Body of pancreas (tissue), 4 donors: ENCODE results near the gene MGAT4B. TPM values are rescaled to one million over a fixed set of nuclear protein-coding genes. Genes with fewer than 3 reads are reported as not detected.

Experiments
- ATAC-seq: fragments of 150-250 bp; one replicate; pipeline ENCODE4 v1.9.1; 2016
- DNase-seq, 4 donors: peaks; one replicate each; pipeline ENCODE4 v3.0.0-alpha.2; 2019
- H3K27ac ChIP-seq, 4 donors: fragments of 200-600 bp; sonication (generic); 1 replicate in 3 of 4; 2 replicates in 1 of 4; pipeline versions ENCODE4 v1.5.1 to v1.6.1; 2016 to 2019; ENCODE audit warnings: mild to moderate bottlenecking in 1 of 4, mixed read lengths in 1 of 4, moderate library complexity in 1 of 4
- H3K27me3 ChIP-seq, 2 donors: fragments of 200-600 bp; sonication (generic); one replicate each; pipeline ENCODE4 v1.6.0; 2016; ENCODE audit warnings: mild to moderate bottlenecking in 1 of 2
- H3K36me3 ChIP-seq, 2 donors: fragments of 200-600 bp; sonication (generic); replicated peaks in 1 of 2; 2 replicates each; pipeline ENCODE4 v1.5.1; 2016; ENCODE audit warnings: low read depth in 2 of 2; ENCODE audit not compliant: insufficient read depth in 1 of 2
- H3K4me1 ChIP-seq: fragments of 200-600 bp; sonication (generic); one replicate; pipeline ENCODE4 v1.6.0; 2016
- H3K4me3 ChIP-seq, 2 donors: fragments of 200-600 bp; sonication (generic); 1 replicate in 1 of 2; 2 replicates in 1 of 2; pipeline ENCODE4 v1.5.1; 2016 to 2019
- H3K9me3 ChIP-seq, 3 donors: fragments of 200-600 bp; sonication (generic); 1 replicate in 2 of 3; 2 replicates in 1 of 3; pipeline ENCODE4 v1.5.1; 2016
- CTCF ChIP-seq, 7 experiments: fragments of 450-650 bp in 4 of 7; fragments of 200-600 bp in 3 of 7; sonication (generic) in 3 of 7; IDR thresholded peaks; one replicate each; pipeline ENCODE4 v1.5.1; 2016 to 2019; ENCODE audit warnings: antibody characterized with exemption in 7 of 7
- POLR2A ChIP-seq, 3 donors: fragments of 450-650 bp; IDR thresholded peaks; one replicate each; pipeline ENCODE4 v1.6.1; 2016; ENCODE audit warnings: antibody characterized with exemption in 3 of 3, mild to moderate bottlenecking in 2 of 3
- WGBS, 2 donors: methylation state at CpG; one replicate each; pipeline ENCODE4 v1.1.5; 2017; 5-methylcytosine and 5-hydroxymethylcytosine counted together
- intact Hi-C: fragments of 100-400 bp; cut with DNase I; formaldehyde crosslinking; loops from one replicate; pipeline ENCODE4 v1.15.1; 2023
- total RNA-seq, 2 donors: library from RNA; depleted of rRNA; stranded (reverse); fragments of >200 nt; gene quantifications; one replicate each; pipeline ENCODE4 v1.1.0, GENCODE V29; 2016

Gene MGAT4B
- total RNA-seq, 2 donors from 2014 or later = 89.0 to 90.0 TPM

GRCh38 chr5:179796877-179797608, 9.6 kb downstream of the MGAT4B start:
- Histone ChIP-seq H3K9me3 (no peaks in the 10 kb centered on the region), H3K27me3 (no peaks in the 10 kb centered on the region), H3K4me1 (peaks cover 53% of the 10 kb centered on the region), H3K4me3 (no peak overlapping the region), H3K27ac (peak overlapping the region; percentile 82 to 95 (median 87)), H3K36me3 (peaks cover 0 to 14% of the 10 kb centered on the region in 2 donors)
- ATAC-seq = no peak
- intact Hi-C loops = no loop called here
- TF ChIP-seq POLR2A (IDR thresholded peaks at IDR 0.05) = no peak
- no peak for TF ChIP-seq CTCF (IDR thresholded peaks at IDR 0.05)
- WGBS, 2 donors = 82 to 87% methylated on average over 14 to 20 of the region's 21 CpGs
- peak in 2 of 4 donors; percentile 16 to 18 for DNase-seq

GRCh38 chr5:179795863-179796833, 10.5 kb downstream of the MGAT4B start:
- intact Hi-C loops = no loop called here
- 1% methylated on average over 95 of the region's 113 CpGs; no CpG with 5 or more reads in 1 of the 2 donors for WGBS, 2 donors
- Histone ChIP-seq H3K4me1 (peaks cover 50% of the 10 kb centered on the region), H3K36me3 (peaks cover 0 to 14% of the 10 kb centered on the region in 2 donors), H3K4me3 (peak overlapping the region; percentile 5 to 33), H3K27ac (peak overlapping the region; percentile 82 to 95 (median 87)), H3K9me3 (no peaks in the 10 kb centered on the region), H3K27me3 (no peaks in the 10 kb centered on the region)
- ATAC-seq = peak; percentile 85
- TF ChIP-seq CTCF (IDR thresholded peaks at IDR 0.05) (peak; percentile 35 to 97 (median 90)), POLR2A (IDR thresholded peaks at IDR 0.05) (peak; percentile 40 to 58 (median 49))
- peak; percentile 84 to 88 (median 84) for DNase-seq

GRCh38 chr5:179795049-179795862, 11.4 kb downstream of the MGAT4B start:
- intact Hi-C loops = no loop called here
- H3K27ac ChIP-seq = peak overlapping the region; percentile 82 to 95 (median 87)
- H3K36me3 ChIP-seq = peaks cover 0 to 14% of the 10 kb centered on the region in 2 donors
- WGBS, 2 donors = 5 to 21% methylated on average over 6 to 53 of the region's 53 CpGs
- ATAC-seq (peak; percentile 2), DNase-seq (peak; percentile 33 to 45 (median 44))
- TF ChIP-seq CTCF (IDR thresholded peaks at IDR 0.05) (no peak), POLR2A (IDR thresholded peaks at IDR 0.05) (no peak)
- H3K27me3 ChIP-seq = no peaks in the 10 kb centered on the region
- H3K4me1 ChIP-seq = peaks cover 50% of the 10 kb centered on the region
- no peaks in the 10 kb centered on the region for H3K9me3 ChIP-seq
- H3K4me3 ChIP-seq = peak overlapping the region; percentile 5 to 33

- ATAC-seq (no peak), DNase-seq (peak in 1 of 4 donors; percentile 17)
- H3K27me3 ChIP-seq = no peaks in the 10 kb centered on the region
- peaks cover 0 to 9% of the 10 kb centered on the region in 2 donors for H3K36me3 ChIP-seq
- 90% methylated on average over 3 of the region's 3 CpGs; no CpG with 5 or more reads in 1 of the 2 donors for WGBS, 2 donors
- intact Hi-C loops = no loop called here
- peak overlapping the region in 2 of 4 donors; percentile 82 to 87 for H3K27ac ChIP-seq
- no peaks in the 10 kb centered on the region for H3K9me3 ChIP-seq
- H3K4me3 ChIP-seq = no peak overlapping the region
- no peak for TF ChIP-seq POLR2A (IDR thresholded peaks at IDR 0.05)
- no peak for TF ChIP-seq CTCF (IDR thresholded peaks at IDR 0.05)
- peaks cover 50% of the 10 kb centered on the region for H3K4me1 ChIP-seq
Measured at GRCh38 chr5:179794575-179794974, 12.1 kb downstream of the MGAT4B start.
